Vagina (tissue), 2 donors: Measurements from ENCODE around the gene ZSWIM1. TPM values are rescaled to one million over a fixed set of nuclear protein-coding genes. Genes with fewer than 3 reads are reported as not detected.

Experiments used
- DNase-seq, 2 donors: peaks; one replicate each; pipeline ENCODE4 v3.0.0-alpha.2; 2017; ENCODE audit errors: extremely low spot score in 2 of 2
- H3K27ac ChIP-seq: fragments of 200-600 bp; sonication (generic); one replicate; pipeline ENCODE4 v1.5.1; 2019
- H3K27me3 ChIP-seq: fragments of 200-600 bp; sonication (generic); one replicate; pipeline ENCODE4 v1.5.1; 2019
- H3K36me3 ChIP-seq, 2 donors: fragments of 200-600 bp; sonication (generic); one replicate each; pipeline ENCODE4 v1.5.1; 2017 to 2019
- H3K4me1 ChIP-seq: fragments of 200-600 bp; sonication (generic); one replicate; pipeline ENCODE4 v1.5.1; 2019
- H3K4me3 ChIP-seq, 2 donors: fragments of 200-600 bp; sonication (generic); 1 replicate in 1 of 2; 2 replicates in 1 of 2; pipeline ENCODE4 v1.5.1; 2016 to 2019
- H3K9me3 ChIP-seq: fragments of 200-600 bp; sonication (generic); one replicate; pipeline ENCODE4 v1.5.1; 2019
- POLR2A ChIP-seq, 2 donors: fragments of 450-650 bp; IDR thresholded peaks; one replicate each; pipeline ENCODE4 v1.6.1; 2017; ENCODE audit warnings: antibody characterized with exemption in 2 of 2, mild to moderate bottlenecking in 2 of 2, moderate library complexity in 2 of 2
- POLR2AphosphoS5 ChIP-seq, 2 donors: sonication (generic); formaldehyde crosslinking; IDR thresholded peaks; one replicate each; pipeline ENCODE4 v1.9.0; 2017; ENCODE audit warnings: antibody characterized with exemption in 2 of 2, mild to moderate bottlenecking in 2 of 2, low read depth in 1 of 2; ENCODE audit not compliant: insufficient read depth in 1 of 2
- intact Hi-C: fragments of 100-400 bp; cut with DNase I; formaldehyde crosslinking; loops from one replicate; pipeline ENCODE4 v1.15.1; 2023
- total RNA-seq: library from RNA; depleted of rRNA; stranded (reverse); fragments of >200 nt; gene quantifications from one replicate; pipeline ENCODE4 v1.2.3, GENCODE V29; 2016
- TF ChIP-seq, protein P1 (sequence below), 3 experiments: fragments of 450-650 bp in 2 of 3; fragments of 200-600 bp in 1 of 3; sonication (generic) in 1 of 3; IDR thresholded peaks; one replicate each; pipeline ENCODE4 v1.5.1; 2017 to 2019; ENCODE audit warnings: antibody characterized with exemption in 3 of 3, mild to moderate bottlenecking in 2 of 3, moderate library complexity in 2 of 3

Gene ZSWIM1
- total RNA-seq, 1 donor from 2014 or later, result 4.2 TPM

DNA sequence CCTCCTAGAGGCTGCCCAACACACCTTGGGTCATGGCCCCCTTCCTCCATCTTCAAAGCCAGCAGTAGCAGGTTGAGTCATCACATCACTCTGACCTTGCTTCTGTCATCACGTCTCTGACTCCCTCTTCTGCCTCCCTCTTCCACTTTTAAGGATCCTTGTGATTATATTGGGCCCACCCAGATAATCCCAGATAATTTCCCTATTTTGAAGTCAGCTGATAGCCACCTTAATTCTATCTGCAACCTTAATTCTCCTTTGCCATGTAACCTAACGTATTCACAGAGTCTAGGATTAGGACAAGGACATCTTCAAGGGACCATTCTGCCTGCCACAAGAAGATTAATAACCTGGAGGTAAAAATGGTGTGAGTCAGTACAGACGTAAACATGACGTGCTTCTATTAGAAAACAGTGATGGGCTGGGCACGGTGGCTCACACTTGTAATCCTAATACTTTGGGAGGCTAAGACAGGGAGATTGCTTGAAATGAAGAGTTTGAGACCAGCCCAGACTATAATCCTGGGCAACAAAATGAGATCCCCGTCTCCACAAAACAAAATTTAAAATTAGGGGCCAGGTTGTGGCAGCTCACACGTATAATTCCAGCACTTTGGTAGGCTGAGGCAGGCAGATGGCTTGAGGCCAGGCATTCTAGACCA lies 20.3 kb upstream of the ZSWIM1 start:
- H3K27ac ChIP-seq, result no peak overlapping the region
- no peaks in the 10 kb centered on the region for H3K27me3 ChIP-seq
- H3K4me1 ChIP-seq, result peaks cover 22% of the 10 kb centered on the region
- no peaks in the 10 kb centered on the region for H3K36me3 ChIP-seq
- TF ChIP-seq, protein P1, sequence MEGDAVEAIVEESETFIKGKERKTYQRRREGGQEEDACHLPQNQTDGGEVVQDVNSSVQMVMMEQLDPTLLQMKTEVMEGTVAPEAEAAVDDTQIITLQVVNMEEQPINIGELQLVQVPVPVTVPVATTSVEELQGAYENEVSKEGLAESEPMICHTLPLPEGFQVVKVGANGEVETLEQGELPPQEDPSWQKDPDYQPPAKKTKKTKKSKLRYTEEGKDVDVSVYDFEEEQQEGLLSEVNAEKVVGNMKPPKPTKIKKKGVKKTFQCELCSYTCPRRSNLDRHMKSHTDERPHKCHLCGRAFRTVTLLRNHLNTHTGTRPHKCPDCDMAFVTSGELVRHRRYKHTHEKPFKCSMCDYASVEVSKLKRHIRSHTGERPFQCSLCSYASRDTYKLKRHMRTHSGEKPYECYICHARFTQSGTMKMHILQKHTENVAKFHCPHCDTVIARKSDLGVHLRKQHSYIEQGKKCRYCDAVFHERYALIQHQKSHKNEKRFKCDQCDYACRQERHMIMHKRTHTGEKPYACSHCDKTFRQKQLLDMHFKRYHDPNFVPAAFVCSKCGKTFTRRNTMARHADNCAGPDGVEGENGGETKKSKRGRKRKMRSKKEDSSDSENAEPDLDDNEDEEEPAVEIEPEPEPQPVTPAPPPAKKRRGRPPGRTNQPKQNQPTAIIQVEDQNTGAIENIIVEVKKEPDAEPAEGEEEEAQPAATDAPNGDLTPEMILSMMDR (IDR thresholded peaks at IDR 0.05), result no peak
- TF ChIP-seq POLR2AphosphoS5 (IDR thresholded peaks at IDR 0.05; ENCODE audit: insufficient read depth in 1 of 2, low read depth in 1 of 2) (no peak), POLR2A (IDR thresholded peaks at IDR 0.05) (no peak)
- H3K4me3 ChIP-seq, result no peak overlapping the region
- intact Hi-C loops, result no loop called here
- DNase-seq, result no peak
- no peaks in the 10 kb centered on the region for H3K9me3 ChIP-seq

DNA sequence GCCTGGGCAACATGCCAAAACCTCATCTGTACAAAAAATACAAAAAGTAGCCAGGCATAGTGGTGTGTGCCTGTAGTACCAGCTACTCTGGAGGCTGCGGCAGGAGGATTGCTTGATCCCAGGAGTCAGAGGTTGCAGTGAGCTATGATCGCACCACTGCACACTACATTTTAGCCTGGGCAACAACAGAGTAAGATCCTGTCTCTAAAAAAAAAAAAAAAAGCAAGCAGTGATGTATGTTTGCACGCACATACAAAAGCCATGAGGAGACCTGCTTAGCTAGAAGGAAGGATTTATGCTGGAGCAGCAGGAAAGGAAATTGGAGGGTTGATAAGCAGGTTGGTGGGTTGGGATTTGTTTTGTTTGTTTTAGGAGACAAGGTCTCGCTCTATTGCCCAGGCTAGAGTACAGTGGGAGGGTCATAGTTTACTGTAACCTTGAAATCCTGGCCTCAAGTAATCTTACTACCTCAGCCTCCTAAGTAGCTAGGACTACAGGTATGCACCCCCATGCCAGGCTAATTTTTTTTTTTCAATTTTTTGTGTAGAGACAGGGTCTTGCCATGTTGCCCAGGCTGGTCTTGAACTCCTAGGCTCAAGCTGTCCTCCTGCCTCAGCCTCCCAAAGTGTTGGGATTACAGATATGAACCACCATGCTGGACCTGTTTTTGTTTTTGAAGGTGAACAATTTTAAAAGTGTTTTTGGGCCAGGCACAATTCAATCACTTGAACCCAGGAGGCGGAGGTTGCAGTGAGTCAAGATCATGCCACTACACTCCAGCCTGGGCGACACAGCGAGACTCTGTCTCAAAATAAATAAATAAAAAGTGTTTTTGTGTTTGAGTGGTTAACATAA lies 19.6 kb upstream of the ZSWIM1 start:
- H3K4me3 ChIP-seq, result no peak overlapping the region
- no peak for DNase-seq
- H3K36me3 ChIP-seq, result no peaks in the 10 kb centered on the region
- H3K9me3 ChIP-seq, result no peaks in the 10 kb centered on the region
- H3K27ac ChIP-seq, result no peak overlapping the region
- TF ChIP-seq POLR2A (IDR thresholded peaks at IDR 0.05), result no peak
- TF ChIP-seq POLR2AphosphoS5 (IDR thresholded peaks at IDR 0.05; ENCODE audit: insufficient read depth in 1 of 2, low read depth in 1 of 2), result no peak
- TF ChIP-seq, protein P1 (IDR thresholded peaks at IDR 0.05), result no peak
- peaks cover 14% of the 10 kb centered on the region for H3K4me1 ChIP-seq
- no peaks in the 10 kb centered on the region for H3K27me3 ChIP-seq
- intact Hi-C loops, result no loop called here

GRCh38 chr20:45863543-45864470 lies 17.2 kb upstream of the ZSWIM1 start:
- DNase-seq, result no peak
- intact Hi-C loops, result no loop called here
- Histone ChIP-seq H3K4me1 (no peaks in the 10 kb centered on the region), H3K27me3 (no peaks in the 10 kb centered on the region), H3K4me3 (no peak overlapping the region), H3K9me3 (no peaks in the 10 kb centered on the region), H3K36me3 (no peaks in the 10 kb centered on the region), H3K27ac (no peak overlapping the region)
- TF ChIP-seq POLR2AphosphoS5 (IDR thresholded peaks at IDR 0.05; ENCODE audit: insufficient read depth in 1 of 2, low read depth in 1 of 2) (no peak), POLR2A (IDR thresholded peaks at IDR 0.05) (no peak)
- TF ChIP-seq, protein P1 (IDR thresholded peaks at IDR 0.05), result no peak

DNA sequence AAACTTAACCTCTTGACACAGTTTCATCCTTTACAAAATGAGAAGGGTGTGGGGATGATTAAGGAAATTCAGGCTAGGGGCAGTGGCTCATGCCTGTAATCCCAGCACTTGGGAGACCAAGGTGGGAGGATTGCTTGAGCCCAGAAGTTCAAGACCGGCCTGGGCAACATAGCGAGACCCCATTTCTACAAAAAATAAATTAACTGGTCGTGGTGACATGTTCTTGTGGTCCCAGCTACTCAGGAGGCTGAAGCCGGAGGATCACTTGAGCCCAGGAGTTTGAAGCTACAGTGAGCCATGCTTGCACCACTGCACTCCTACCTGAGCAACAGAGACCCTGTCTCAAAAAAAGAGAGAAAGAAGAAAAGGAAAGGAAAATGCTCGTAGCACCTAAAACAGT lies 14.6 kb upstream of the ZSWIM1 start:
- no peak for DNase-seq
- Histone ChIP-seq H3K4me3 (no peak overlapping the region), H3K36me3 (no peaks in the 10 kb centered on the region), H3K27ac (no peak overlapping the region), H3K4me1 (no peaks in the 10 kb centered on the region), H3K9me3 (no peaks in the 10 kb centered on the region), H3K27me3 (no peaks in the 10 kb centered on the region)
- intact Hi-C loops, result no loop called here
- TF ChIP-seq POLR2A (IDR thresholded peaks at IDR 0.05) (no peak), POLR2AphosphoS5 (IDR thresholded peaks at IDR 0.05; ENCODE audit: insufficient read depth in 1 of 2, low read depth in 1 of 2) (no peak)
- TF ChIP-seq, protein P1 (IDR thresholded peaks at IDR 0.05), result no peak
